RWPE1 (cell line): ENCODE results near the gene VWA8.
"Not testable (repeated sequence)": the region's sequence is repeated elsewhere in the genome, so short reads cannot be mapped to it uniquely, and the experiment has no call there.

ENCODE experiments used
- CTCF ChIA-PET: fragments of 350-600 bp; sonication (Branson Sonifier 250); formaldehyde crosslinking; extraction: SDS; loops from one replicate; lab custom pipeline; 2021; lab: Yijun Ruan, JAX
- POLR2A ChIA-PET: fragments of 400-600 bp; formaldehyde crosslinking; extraction: SDS; loops from one replicate; lab custom pipeline; 2020; ENCODE audit warnings: antibody characterized with exemption; ENCODE audit not compliant: low non-redundant PET; lab: Yijun Ruan, JAX
- DNase-seq: peaks from one replicate; pipeline ENCODE4 v3.0.0; 2012; ENCODE audit warnings: low spot score
- H3K27ac ChIP-seq: fragments of 450-650 bp; 2 replicates; pipeline ENCODE4 v1.5.1; 2017
- CTCF ChIP-seq: fragments of 450-650 bp; conservative IDR thresholded peaks from 2 replicates; pipeline ENCODE4 v1.5.1; 2017; ENCODE audit warnings: low read depth, mild to moderate bottlenecking

The VWA8 gene

GRCh38 chr13:41961466-41961760 lies 504 bp upstream of the VWA8 start:
- CTCF ChIA-PET = interaction anchor here (0.7 kb wide), 1 partner anchor 155 kb away, joined by 3 read pairs; no protein-coding TSS in a partner anchor
- peak overlapping the region; percentile 92 for H3K27ac ChIP-seq
- no peak for TF ChIP-seq CTCF

GRCh38 chr13:41960211-41960636 lies 685 bp downstream of the VWA8 start:
- peak overlapping the region; percentile 92 for H3K27ac ChIP-seq
- no peak for TF ChIP-seq CTCF
- peak; percentile 33 for DNase-seq
- POLR2A ChIA-PET = interaction anchor here (0.8 kb wide), 1 partner anchor 88 kb away, joined by 3 read pairs; the partner anchor contains the start of gene DGKH
- CTCF ChIA-PET = no interaction called here

More at GRCh38 chr13:41961466-41961760, 504 bp upstream of the VWA8 start:
- no peak for DNase-seq
- POLR2A ChIA-PET = interaction anchor here (0.6 kb wide), 1 partner anchor 15 kb away, joined by 4 read pairs; no protein-coding TSS in a partner anchor

GRCh38 chr13:41956272-41956671 lies 4.6 kb downstream of the VWA8 start:
- DNase-seq = no peak
- TF ChIP-seq CTCF = no peak
- no peak overlapping the region for H3K27ac ChIP-seq
- ChIA-PET CTCF (no interaction called here), POLR2A (no interaction called here)

- no peak for DNase-seq
- H3K27ac ChIP-seq = no peak overlapping the region
- ChIA-PET POLR2A (no interaction called here), CTCF (no interaction called here)
- no peak for TF ChIP-seq CTCF
These were observed 5.3 kb downstream of the VWA8 start for GRCh38 chr13:41955605-41956004.

- CTCF ChIA-PET = no interaction called here
- POLR2A ChIA-PET = no interaction called here
- DNase-seq = no peak
- TF ChIP-seq CTCF = no peak
- no peak overlapping the region for H3K27ac ChIP-seq
These were observed 6.7 kb downstream of the VWA8 start for GRCh38 chr13:41954226-41954625.

- ChIA-PET CTCF (no interaction called here), POLR2A (no interaction called here)
- DNase-seq = no peak
- no peak overlapping the region for H3K27ac ChIP-seq
- TF ChIP-seq CTCF = no peak
These were observed 8.2 kb downstream of the VWA8 start for GRCh38 chr13:41952749-41953148.

- CTCF ChIA-PET, POLR2A ChIA-PET, DNase-seq, H3K27ac ChIP-seq: not testable (repeated sequence)
These were observed 11.8 kb downstream of the VWA8 start for GRCh38 chr13:41949104-41949503.
